ENCODE results near the gene GFOD2.

The GFOD2 gene

DNA sequence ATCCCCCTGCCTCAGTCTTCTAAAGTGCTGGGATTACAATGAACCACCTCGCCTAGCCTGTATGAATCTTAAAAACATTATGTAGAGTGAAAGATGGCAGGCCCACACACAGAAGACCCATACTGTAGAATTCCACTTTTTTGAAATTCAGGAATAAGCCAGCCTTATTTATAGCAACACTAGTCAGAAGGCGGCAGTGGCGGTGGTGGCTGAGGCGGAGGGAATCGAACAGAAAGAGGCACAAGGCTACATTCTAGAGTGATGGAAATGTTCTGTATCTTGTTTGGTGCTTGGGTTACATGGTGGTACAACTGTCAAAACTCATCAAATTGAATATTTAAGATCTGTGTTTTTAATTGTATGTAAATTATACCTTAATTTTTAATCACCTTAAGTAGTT is 11.3 kb downstream of the GFOD2 start:
- DNase-seq (ENCODE audit: low read depth), result no peak
- H3K4me3 ChIP-seq (ENCODE audit: low read depth, low read length), result no peak overlapping the region
- TF ChIP-seq, protein P1, sequence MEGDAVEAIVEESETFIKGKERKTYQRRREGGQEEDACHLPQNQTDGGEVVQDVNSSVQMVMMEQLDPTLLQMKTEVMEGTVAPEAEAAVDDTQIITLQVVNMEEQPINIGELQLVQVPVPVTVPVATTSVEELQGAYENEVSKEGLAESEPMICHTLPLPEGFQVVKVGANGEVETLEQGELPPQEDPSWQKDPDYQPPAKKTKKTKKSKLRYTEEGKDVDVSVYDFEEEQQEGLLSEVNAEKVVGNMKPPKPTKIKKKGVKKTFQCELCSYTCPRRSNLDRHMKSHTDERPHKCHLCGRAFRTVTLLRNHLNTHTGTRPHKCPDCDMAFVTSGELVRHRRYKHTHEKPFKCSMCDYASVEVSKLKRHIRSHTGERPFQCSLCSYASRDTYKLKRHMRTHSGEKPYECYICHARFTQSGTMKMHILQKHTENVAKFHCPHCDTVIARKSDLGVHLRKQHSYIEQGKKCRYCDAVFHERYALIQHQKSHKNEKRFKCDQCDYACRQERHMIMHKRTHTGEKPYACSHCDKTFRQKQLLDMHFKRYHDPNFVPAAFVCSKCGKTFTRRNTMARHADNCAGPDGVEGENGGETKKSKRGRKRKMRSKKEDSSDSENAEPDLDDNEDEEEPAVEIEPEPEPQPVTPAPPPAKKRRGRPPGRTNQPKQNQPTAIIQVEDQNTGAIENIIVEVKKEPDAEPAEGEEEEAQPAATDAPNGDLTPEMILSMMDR (IDR thresholded peaks at IDR 0.05; ENCODE audit: insufficient read depth, low read depth, low read length, missing control alignments), result no peak

DNA sequence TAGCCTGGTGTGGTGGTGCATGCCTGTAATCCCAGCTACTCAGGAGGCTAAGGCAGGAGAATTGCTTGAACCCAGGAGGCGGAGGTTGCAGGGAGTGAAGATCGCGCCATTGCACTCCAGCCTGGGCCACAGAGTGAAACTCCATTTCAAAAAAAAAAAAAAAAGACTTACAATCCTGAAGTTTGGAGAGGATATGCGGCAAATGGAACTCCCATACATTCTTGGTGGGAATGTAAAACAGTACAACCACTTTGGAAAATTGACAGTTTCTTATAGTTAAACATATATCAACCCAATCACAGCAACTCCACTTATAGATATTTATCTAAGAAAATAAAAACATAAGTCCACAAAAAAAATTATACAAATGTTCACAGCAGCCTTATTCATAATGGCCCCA is 11.9 kb downstream of the GFOD2 start:
- TF ChIP-seq, protein P1 (IDR thresholded peaks at IDR 0.05; ENCODE audit: insufficient read depth, low read depth, low read length, missing control alignments), result no peak
- no peak for DNase-seq (ENCODE audit: low read depth)

DNA sequence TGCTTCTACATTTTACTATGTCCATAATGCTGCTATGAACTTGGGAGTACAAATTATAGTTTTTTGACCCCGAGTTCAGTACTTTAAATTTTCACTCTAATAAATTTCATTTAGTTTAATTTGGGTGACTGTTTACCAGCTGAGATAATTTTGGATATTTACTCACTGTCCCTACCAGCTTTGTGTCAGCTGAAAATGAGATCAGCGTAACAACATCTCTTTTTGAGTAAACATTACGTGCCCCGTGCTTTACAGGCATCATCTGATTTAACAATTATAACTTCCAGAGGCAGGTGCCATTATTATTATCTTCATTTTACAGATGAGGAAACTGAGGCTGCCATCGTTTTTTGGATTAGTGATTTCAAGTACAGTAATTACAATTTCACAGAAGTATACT is 15.0 kb downstream of the GFOD2 start:
- TF ChIP-seq, protein P1 (IDR thresholded peaks at IDR 0.05; ENCODE audit: insufficient read depth, low read depth, low read length, missing control alignments), result no peak
- DNase-seq (ENCODE audit: low read depth), result no peak
- no peak overlapping the region for H3K4me3 ChIP-seq (ENCODE audit: low read depth, low read length)

More for the DNA sequence above, 11.9 kb downstream of the GFOD2 start:
- no peak overlapping the region for H3K4me3 ChIP-seq (ENCODE audit: low read depth, low read length)

DNA sequence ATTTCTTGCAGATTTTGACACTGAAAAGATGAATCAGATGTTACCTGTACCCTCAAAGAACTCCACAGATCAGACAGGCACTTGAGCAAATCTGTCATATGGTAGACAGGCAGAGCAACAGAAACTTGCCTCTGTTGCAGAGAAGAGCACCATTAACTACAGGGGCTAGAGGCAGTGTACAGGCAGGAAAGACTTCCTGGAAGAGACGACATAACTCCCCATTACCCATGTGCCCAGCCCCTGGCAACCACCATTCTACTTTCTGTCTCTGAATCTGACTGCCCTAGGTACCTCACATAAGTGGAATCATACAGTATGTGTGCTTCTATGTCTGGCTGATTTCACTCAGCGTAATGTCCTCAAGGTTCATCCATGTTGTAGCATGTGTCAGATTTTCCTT is 15.5 kb downstream of the GFOD2 start:
- TF ChIP-seq, protein P1 (IDR thresholded peaks at IDR 0.05; ENCODE audit: insufficient read depth, low read depth, low read length, missing control alignments), result no peak
- no peak overlapping the region for H3K4me3 ChIP-seq (ENCODE audit: low read depth, low read length)
- DNase-seq (ENCODE audit: low read depth), result no peak

DNA sequence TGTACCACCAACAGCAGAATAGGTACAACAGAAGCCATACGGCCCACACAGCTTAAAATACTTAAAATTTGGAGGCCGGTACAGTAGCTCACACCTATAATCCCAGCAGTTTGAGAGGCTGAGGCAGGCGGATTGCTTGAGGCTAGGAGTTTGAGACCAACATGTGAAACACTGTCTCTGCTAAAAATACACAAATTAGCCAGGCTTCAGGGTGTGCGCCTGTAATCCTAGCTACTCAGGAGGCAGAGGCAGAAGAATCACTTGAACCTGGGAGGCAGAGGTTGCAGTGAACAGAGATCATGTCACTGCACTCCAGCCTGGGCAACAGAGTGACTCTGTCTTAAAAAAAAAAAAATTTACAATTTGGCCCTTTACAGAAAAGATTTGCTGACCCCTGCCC is 17.0 kb downstream of the GFOD2 start:
- DNase-seq (ENCODE audit: low read depth), result no peak
- TF ChIP-seq, protein P1 (IDR thresholded peaks at IDR 0.05; ENCODE audit: insufficient read depth, low read depth, low read length, missing control alignments), result no peak
- no peak overlapping the region for H3K4me3 ChIP-seq (ENCODE audit: low read depth, low read length)

DNA sequence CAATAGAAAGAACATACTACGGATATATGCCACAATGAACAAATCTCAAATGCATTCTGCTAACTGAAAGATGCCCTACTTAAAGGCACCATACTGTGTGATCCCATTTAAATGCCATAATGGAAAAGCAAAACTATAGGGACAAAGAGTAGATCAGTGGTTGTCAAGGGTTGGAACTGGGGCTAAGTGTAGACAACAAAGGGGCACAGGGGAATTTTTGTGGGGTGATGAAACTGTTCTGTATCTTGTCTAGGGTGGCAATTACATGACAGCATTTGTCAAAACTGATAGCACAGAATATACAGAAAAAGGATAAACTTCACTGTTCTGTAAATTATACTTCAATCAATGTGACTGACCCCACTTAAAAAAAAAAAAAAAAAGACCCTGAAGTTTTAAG is 17.7 kb downstream of the GFOD2 start:
- TF ChIP-seq, protein P1 (IDR thresholded peaks at IDR 0.05; ENCODE audit: insufficient read depth, low read depth, low read length, missing control alignments), result no peak
- no peak for DNase-seq (ENCODE audit: low read depth)
- no peak overlapping the region for H3K4me3 ChIP-seq (ENCODE audit: low read depth, low read length)

DNA sequence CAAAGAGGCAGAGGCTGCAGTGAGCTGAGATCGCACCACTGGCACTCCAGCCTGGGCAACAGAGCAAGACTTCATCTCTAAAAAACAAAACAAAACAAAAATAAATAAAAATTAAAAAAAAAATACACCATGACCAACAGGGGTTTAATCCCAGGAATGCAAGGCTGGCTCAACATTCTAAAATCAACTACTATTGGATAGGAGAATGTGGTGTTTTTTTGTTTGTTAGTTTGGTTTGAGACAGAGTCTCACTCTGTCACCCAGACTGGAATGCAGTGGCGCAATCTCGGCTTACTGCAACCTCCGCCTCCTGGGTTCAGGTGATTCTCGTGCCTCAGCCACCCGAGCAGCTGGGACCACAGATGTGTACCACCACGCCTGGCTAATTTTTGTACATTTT is 19.9 kb downstream of the GFOD2 start:
- TF ChIP-seq, protein P1 (IDR thresholded peaks at IDR 0.05; ENCODE audit: insufficient read depth, low read depth, low read length, missing control alignments), result no peak
- H3K4me3 ChIP-seq (ENCODE audit: low read depth, low read length), result no peak overlapping the region
- no peak for DNase-seq (ENCODE audit: low read depth)

Measured in GM12865 (cell line).